Uterus (tissue), 2 donors: Measurements from ENCODE around the gene PKN3.

ENCODE experiments used
- CTCF ChIP-seq, 4 experiments: fragments of 200-600 bp in 2 of 4; fragments of 450-650 bp in 2 of 4; sonication (generic) in 2 of 4; IDR thresholded peaks; one replicate each; pipeline ENCODE4 v1.5.1; 2016 to 2019; ENCODE audit warnings: antibody characterized with exemption in 4 of 4, mild to moderate bottlenecking in 2 of 4, moderate library complexity in 1 of 4
- POLR2A ChIP-seq, 2 donors: fragments of 450-650 bp; IDR thresholded peaks; one replicate each; pipeline ENCODE4 v1.6.1; 2016; ENCODE audit warnings: antibody characterized with exemption in 2 of 2, mild to moderate bottlenecking in 1 of 2, moderate library complexity in 1 of 2

GRCh38 chr9:128729766-128730517, 27.6 kb downstream of the PKN3 start:
- no peak for TF ChIP-seq CTCF (IDR thresholded peaks at IDR 0.05)
- no peak for TF ChIP-seq POLR2A (IDR thresholded peaks at IDR 0.05)
